GF-D8 (cell line): Measurements from ENCODE around the gene DPYD.
A peak's percentile ranks its signal among the peaks of the same experiment; 100 is the strongest.

Source experiments
- DNase-seq: peaks from one replicate; lab custom pipeline; 2025; lab: John Stamatoyannopoulos, UW

DPYD gene

GRCh38 chr1:97837161-97837560 is 83.7 kb downstream of the DPYD start:
- no peak for DNase-seq

DNA sequence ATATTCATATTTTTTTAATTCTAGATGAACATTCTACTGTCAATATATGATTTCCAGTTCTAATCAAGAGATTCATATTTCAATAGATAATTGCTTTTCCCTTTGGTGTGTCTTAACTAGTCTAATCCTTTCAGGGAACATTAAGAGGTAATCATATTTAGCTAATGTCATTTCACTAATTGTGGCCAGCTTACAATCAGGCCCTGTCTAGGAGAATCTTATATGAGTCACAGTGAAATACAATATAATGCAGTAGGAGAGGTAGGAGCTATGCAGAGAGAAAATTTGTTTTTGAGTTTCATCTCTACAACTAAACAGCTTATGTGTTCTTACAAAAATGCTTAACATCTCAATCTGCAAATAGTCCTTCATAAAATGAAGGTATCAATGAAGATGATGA is 85.9 kb downstream of the DPYD start:
- DNase-seq = no peak

- DNase-seq = peak; percentile 19
These were observed 87.0 kb downstream of the DPYD start for GRCh38 chr1:97833881-97834280.

DNA sequence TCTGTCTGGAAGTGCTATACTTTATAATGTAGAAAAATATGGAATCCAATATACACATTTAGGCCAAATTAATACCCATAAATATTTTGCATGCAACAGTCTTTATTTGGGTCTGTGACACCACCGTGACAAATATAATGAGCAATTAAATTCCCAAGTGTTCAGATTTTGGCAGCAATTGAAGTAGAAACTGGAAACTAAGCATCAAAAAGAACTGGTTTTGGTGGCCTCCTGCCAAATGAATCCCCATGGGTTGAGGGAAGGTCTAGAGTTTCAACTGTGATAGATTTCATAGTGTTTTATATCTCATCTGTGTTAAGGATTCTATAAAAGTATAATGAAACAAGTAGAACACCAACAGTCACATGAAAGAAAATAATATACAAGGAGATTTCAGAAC is 88.4 kb downstream of the DPYD start:
- no peak for DNase-seq

DNA sequence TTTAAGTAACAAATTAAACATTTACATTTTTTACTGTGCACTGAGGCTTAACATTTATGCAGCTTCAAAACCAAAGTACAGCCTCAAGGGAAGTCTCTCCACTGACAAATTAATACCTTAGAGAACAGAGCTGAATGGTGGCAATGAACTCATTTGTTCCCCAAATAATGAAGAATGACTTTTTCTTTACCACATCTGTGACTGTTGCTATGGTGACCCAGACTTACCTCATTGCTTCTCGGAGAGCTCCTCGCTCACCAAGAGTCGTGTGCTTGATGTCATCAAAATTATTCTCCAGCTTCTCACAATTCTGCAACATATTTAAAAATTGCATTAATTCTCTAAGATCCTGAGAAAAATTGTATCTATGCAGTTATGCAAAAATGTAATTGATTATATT is 92.9 kb downstream of the DPYD start:
- DNase-seq = no peak

DNA sequence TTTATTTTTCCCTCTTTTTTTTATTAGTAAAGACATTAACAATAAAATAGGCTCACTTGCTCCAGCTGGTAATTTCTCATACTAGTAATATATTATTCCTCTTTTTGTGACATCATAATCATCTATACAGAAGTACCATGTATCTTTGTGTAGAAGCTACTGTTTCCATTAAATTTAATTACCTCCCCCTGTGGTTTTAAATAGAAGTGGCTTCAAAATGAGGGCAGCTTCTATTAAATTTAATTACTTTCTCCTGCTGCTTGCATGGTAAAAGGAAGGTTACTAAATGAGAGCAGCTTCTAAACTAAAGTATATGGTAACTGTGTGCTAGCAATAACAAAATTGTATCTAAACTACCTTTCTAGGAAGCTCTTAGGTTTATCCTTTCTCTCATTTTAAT is 94.0 kb downstream of the DPYD start:
- no peak for DNase-seq

DNA sequence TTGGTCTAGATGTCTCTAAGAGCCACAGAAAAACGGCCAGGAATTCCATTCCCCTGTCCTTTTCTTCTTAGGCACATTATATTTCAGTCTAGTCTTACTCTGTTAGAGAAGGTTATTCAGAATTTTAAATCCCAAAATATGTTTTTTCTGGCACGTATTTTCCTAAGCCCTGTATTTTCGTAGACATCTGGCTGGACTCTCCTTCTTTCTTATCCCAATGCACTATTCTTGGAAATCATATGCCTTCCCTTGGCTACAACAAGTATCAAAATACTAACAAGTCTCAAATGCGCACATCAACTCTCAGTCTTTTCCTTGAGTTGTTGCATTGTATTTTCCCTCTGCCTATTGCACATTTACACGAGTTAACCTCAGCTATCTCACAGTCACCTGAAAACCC is 96.2 kb downstream of the DPYD start:
- DNase-seq = no peak

- no peak for DNase-seq
These were observed 96.6 kb downstream of the DPYD start for GRCh38 chr1:97824200-97824599.

DNA sequence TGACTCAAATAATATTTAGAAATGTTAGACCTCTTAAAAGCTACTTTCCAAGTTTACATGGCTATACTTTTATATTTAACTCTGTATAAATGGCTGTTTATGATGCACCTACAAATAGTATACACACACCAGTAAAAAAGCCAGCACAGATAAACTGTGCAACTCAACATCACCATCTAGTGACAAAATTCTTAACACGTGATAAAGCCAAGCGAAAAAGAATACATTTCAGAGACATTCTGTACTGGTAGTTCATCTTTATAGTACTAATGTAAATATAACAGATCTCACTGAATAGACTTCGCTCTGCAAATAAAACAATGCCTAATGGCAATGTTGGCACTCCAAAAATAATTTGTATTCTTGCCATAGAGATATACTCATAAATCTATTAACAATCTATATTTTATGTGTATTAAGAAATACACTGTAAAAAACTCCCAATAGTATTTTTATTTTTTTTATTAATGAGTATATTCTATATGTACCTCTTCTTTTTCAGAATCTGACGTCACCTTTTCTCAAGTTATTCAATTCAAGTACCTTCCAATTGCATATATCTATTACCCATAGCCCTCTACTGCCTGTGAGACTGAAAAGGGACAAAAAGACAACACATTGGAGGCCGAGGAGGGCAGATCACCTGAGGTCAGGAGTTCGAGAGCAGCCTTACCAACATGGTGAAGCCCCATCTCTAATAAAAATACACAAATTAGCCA is 100.2 kb downstream of the DPYD start:
- DNase-seq = peak; percentile 11

- DNase-seq = no peak
These were observed 103.9 kb downstream of the DPYD start for GRCh38 chr1:97816927-97817326.

GRCh38 chr1:97814804-97815203 is 106.0 kb downstream of the DPYD start:
- no peak for DNase-seq

DNA sequence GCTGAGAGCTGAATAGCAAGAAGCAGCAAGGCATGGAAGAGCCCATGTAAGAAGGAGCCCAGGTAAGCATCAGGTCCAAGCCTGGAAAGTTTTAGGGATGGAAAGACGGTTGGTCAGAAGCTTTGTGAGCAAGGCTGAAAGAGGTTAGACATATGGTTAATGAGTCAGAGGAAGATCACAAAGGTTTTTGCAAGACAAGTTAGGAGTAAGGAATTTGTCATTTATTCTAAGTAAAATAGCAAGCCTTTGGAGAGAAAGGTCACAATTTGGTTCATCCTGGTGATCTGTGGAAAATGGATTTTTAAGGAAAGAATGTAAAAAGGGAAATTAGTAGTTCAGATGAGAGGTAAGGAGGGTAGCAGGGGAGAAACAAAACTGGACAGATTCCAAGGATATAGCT is 106.7 kb downstream of the DPYD start:
- DNase-seq = no peak

- DNase-seq = no peak
These were observed 108.8 kb downstream of the DPYD start for GRCh38 chr1:97812076-97812475.

- DNase-seq = no peak
These were observed 113.8 kb downstream of the DPYD start for GRCh38 chr1:97806996-97807520.

- DNase-seq = no peak
These were observed 114.5 kb downstream of the DPYD start for GRCh38 chr1:97806326-97806725.

DNA sequence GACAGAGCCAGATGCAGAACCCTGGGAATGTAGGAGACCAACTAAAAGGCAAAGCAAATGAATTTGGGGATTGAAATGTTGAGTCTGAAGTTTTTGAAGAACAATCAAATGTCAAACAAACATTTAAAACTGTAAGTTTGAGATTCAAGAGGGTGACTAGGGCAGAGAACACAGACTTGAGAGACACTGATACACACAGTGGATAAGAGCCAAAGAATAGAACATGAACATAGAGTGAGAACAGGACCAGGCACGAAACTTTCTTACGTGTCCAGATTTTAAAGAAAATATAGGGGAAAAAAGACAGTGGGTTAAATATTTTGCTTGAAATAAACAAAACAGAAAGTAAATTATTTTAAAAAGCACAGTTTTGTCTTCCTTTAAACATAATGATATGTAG is 115.7 kb downstream of the DPYD start:
- DNase-seq = no peak

GRCh38 chr1:97803026-97803425 is 117.8 kb downstream of the DPYD start:
- DNase-seq = no peak

DNA sequence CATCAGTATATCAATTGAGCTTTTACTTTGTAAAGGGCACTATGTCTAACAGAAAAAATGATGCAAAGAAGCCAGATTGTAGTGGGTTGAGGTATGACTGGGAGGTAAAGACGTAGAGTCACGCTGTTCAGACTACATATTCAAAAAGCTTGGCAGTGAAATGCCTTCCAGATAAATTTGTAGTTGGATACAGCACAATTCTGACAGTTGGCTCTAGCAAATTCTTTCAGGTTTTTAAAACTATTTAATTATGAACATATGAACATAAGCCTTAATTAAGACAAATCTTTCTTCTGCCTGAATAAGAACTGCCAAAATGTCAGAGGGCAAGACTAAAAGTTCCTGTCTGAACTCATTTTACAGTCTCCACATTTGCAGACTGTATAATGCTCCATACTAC is 118.8 kb downstream of the DPYD start:
- no peak for DNase-seq

DNA sequence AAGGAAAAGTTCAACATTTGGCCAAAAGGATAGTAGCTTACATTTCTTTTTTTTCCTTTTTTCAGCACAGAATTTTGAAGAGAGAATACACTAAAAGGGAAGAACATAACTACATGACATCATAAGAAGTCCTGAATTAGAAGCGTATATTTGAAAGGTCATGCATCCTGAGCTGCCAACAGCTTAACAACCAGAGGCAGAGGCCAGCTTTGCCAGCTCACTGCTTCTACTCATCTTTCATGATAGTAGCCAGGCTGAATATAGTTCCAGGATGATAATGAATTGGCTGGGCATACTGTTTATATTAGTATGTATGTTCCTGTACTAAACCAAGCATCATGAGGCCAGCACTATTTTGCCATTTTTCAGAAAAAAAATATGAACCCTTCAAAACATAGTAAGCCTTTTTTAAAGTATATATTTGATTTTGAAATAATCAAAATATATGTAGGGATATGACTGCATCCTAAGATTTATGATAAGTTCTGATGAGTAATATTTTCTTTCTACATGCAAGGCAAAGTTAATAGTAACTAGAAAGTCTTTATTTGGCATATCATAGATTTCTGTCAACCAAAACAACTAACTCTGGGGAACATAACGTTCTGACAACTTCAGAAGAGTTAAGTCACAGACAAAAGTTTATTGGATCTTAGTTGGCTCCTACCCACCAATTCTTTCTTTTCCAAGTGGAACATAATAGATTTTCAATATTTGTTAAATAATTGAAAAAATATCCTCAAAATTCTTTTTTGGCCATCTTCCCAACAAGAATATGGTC is 123.2 kb downstream of the DPYD start:
- no peak for DNase-seq

GRCh38 chr1:97796711-97797110 is 124.1 kb downstream of the DPYD start:
- no peak for DNase-seq

- DNase-seq = no peak
These were observed 128.2 kb downstream of the DPYD start for GRCh38 chr1:97792655-97793054.

DNA sequence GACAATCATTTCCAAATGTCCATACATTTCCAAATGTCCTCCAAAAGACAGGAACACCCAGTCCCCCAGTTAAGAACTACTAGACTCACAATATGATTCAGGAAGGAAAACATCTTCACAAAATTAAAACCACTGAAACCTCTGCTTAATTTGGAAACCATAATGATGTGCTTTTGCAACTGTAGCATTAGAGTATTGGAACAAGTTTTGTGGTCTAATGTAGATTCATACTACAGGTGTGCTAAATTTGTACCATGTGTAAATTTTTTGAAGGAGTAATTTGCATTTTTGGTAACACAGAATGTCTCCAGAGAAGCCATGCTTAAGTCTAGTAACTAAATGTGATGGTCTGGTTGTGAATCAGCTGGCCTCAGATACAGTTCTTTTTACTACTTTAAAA is 129.6 kb downstream of the DPYD start:
- DNase-seq = no peak

- DNase-seq = no peak
These were observed 133.6 kb downstream of the DPYD start for GRCh38 chr1:97787231-97787630.

DNA sequence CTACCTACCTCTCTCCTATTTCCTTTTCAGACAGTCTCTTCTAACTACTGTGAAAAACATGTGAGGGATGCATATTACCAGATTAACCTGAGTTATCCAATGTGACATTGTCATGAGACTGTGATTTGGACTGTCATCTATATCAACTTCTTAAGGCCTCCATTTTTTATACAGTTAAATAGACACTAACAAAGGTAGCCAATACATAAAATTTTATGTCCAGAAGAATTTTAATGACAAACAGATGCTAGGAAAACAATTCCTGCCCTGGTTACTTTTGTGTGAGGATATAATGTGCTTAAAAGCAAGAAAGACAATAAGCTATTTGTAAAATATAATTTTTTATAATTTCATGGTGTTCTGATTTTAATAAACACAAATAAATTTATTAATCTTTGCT is 136.2 kb downstream of the DPYD start:
- no peak for DNase-seq
